Activated CD4-positive, alpha-beta memory T cell treated with anti-CD3 and anti-CD28 coated beads, Interleukin-2, amount 10 ng/mL, durations not matched to agents 7 days and 5 days (primary cell): ENCODE results near the gene RHOG. TPM values are rescaled to one million over a fixed set of nuclear protein-coding genes. Genes with fewer than 3 reads are reported as not detected.
"Not testable (repeated sequence)": the region's sequence is repeated elsewhere in the genome, so short reads cannot be mapped to it uniquely, and the experiment has no call there.

ENCODE experiments used
- CTCF ChIA-PET: fragments of 350-600 bp; sonication (Branson Sonifier 250); formaldehyde crosslinking; loops from one replicate; lab custom pipeline; 2021; ENCODE audit warnings: antibody characterized with exemption, inconsistent platforms; lab: Charles Lee
- POLR2A ChIA-PET: fragments of 350-600 bp; sonication (Branson Sonifier 250); formaldehyde crosslinking; loops from one replicate; lab custom pipeline; 2021; ENCODE audit warnings: antibody characterized with exemption; lab: Charles Lee
- DNase-seq: peaks from one replicate; pipeline ENCODE4 v3.0.0-alpha.2; 2020
- H3K27ac Mint-ChIP-seq: one replicate; pipeline ENCODE4 v1.8.0; 2021; ENCODE audit warnings: mild to moderate bottlenecking, mixed read lengths
- H3K27me3 Mint-ChIP-seq: one replicate; pipeline ENCODE4 v1.8.0; 2021; ENCODE audit warnings: mixed read lengths
- H3K36me3 Mint-ChIP-seq: one replicate; pipeline ENCODE4 v1.8.0; 2021; ENCODE audit warnings: low read depth, mixed read lengths
- H3K4me1 Mint-ChIP-seq: one replicate; pipeline ENCODE4 v1.8.0; 2021; ENCODE audit warnings: mixed read lengths
- H3K4me3 Mint-ChIP-seq: one replicate; pipeline ENCODE4 v1.8.0; 2021; ENCODE audit warnings: mild to moderate bottlenecking, mixed read lengths
- H3K9me3 Mint-ChIP-seq: one replicate; pipeline ENCODE4 v1.8.0; 2021; ENCODE audit warnings: mixed read lengths
- total RNA-seq, 2 experiments: library from RNA; stranded (reverse); gene quantifications; one replicate each; pipeline ENCODE4 v1.2.3, GENCODE V29; 2021

The RHOG gene
- total RNA-seq, 2 experiments from 2014 or later = 192 to 201 TPM

- H3K4me1 Mint-ChIP-seq = peaks cover 24% of the 10 kb centered on the region
- CTCF ChIA-PET = interaction anchor here (1.4 to 3.8 kb wide), 4 partner anchors 9 to 251 kb away, joined by 3 to 34 read pairs (median 6); partner anchors contain the start of genes PGAP2 and RHOG
- no peaks in the 10 kb centered on the region for H3K27me3 Mint-ChIP-seq
- POLR2A ChIA-PET = interaction anchor here (5.9 kb wide), 1 partner anchor 18 kb away, joined by 45 read pairs; the partner anchor contains the start of gene RHOG
- H3K9me3 Mint-ChIP-seq = no peaks in the 10 kb centered on the region
- DNase-seq = no peak
- peaks cover 37% of the 10 kb centered on the region for H3K36me3 Mint-ChIP-seq
- H3K27ac Mint-ChIP-seq = no peak overlapping the region
- H3K4me3 Mint-ChIP-seq = no peak overlapping the region
These were observed 18.4 kb downstream of the RHOG start for GRCh38 chr11:3822312-3822711.

GRCh38 chr11:3820971-3821370 is 19.8 kb downstream of the RHOG start:
- Mint-ChIP-seq H3K4me1 (peaks cover 21% of the 10 kb centered on the region), H3K36me3 (peaks cover 26% of the 10 kb centered on the region), H3K27me3 (no peaks in the 10 kb centered on the region), H3K9me3 (no peaks in the 10 kb centered on the region), H3K27ac (no peak overlapping the region), H3K4me3 (no peak overlapping the region)
- DNase-seq = no peak
- POLR2A ChIA-PET = interaction anchor here (2.6 kb wide), 1 partner anchor 20 kb away, joined by 16 read pairs; the partner anchor contains the start of gene RHOG
- CTCF ChIA-PET = interaction anchor here (1.5 to 3.6 kb wide), 3 partner anchors 12 to 34 kb away, joined by 4 to 22 read pairs (median 7); partner anchors contain the start of genes PGAP2 and STIM1

GRCh38 chr11:3817181-3817800 is 23.5 kb downstream of the RHOG start:
- DNase-seq = no peak
- POLR2A ChIA-PET = no interaction called here
- H3K27ac Mint-ChIP-seq = no peak overlapping the region

GRCh38 chr11:3816673-3817072 is 24.1 kb downstream of the RHOG start:
- no peak overlapping the region for H3K27ac Mint-ChIP-seq
- H3K36me3 Mint-ChIP-seq = peaks cover 4% of the 10 kb centered on the region
- POLR2A ChIA-PET = interaction anchor here (0.8 kb wide), 1 partner anchor 25 kb away, joined by 3 read pairs; the partner anchor contains the start of gene RHOG
- H3K4me1 Mint-ChIP-seq = no peaks in the 10 kb centered on the region
- CTCF ChIA-PET = interaction anchor here (1.0 kb wide), 1 partner anchor 8 kb away, joined by 3 read pairs; no protein-coding TSS in a partner anchor
- DNase-seq = no peak
- no peaks in the 10 kb centered on the region for H3K27me3 Mint-ChIP-seq
- H3K4me3 Mint-ChIP-seq = no peak overlapping the region
- no peaks in the 10 kb centered on the region for H3K9me3 Mint-ChIP-seq

More at GRCh38 chr11:3817181-3817800, 23.5 kb downstream of the RHOG start:
- CTCF ChIA-PET = no interaction called here
- no peaks in the 10 kb centered on the region for H3K27me3 Mint-ChIP-seq
- no peak overlapping the region for H3K4me3 Mint-ChIP-seq
- no peaks in the 10 kb centered on the region for H3K4me1 Mint-ChIP-seq
- H3K36me3 Mint-ChIP-seq = peaks cover 4% of the 10 kb centered on the region
- H3K9me3 Mint-ChIP-seq = no peaks in the 10 kb centered on the region

- CTCF ChIA-PET = interaction anchor here (1.0 kb wide), 1 partner anchor 9 kb away, joined by 3 read pairs; no protein-coding TSS in a partner anchor
- no peak overlapping the region for H3K4me3 Mint-ChIP-seq
These were observed 24.9 kb downstream of the RHOG start for GRCh38 chr11:3815845-3816244.

GRCh38 chr11:3814832-3815231 is 25.9 kb downstream of the RHOG start:
- not testable (repeated sequence) for H3K27ac Mint-ChIP-seq

More at GRCh38 chr11:3815845-3816244, 24.9 kb downstream of the RHOG start:
- no peak overlapping the region for H3K27ac Mint-ChIP-seq
- peaks cover 4% of the 10 kb centered on the region for H3K36me3 Mint-ChIP-seq
- H3K9me3 Mint-ChIP-seq = no peaks in the 10 kb centered on the region
- POLR2A ChIA-PET = no interaction called here
- no peak for DNase-seq
- H3K27me3 Mint-ChIP-seq = no peaks in the 10 kb centered on the region
- no peaks in the 10 kb centered on the region for H3K4me1 Mint-ChIP-seq

GRCh38 chr11:3810951-3811350 is 29.8 kb downstream of the RHOG start:
- Mint-ChIP-seq H3K9me3 (no peaks in the 10 kb centered on the region), H3K4me3 (no peak overlapping the region), H3K27ac (no peak overlapping the region), H3K36me3 (no peaks in the 10 kb centered on the region), H3K4me1 (peaks cover 15% of the 10 kb centered on the region), H3K27me3 (no peaks in the 10 kb centered on the region)
- DNase-seq = no peak
- ChIA-PET CTCF (interaction anchor here (1.6 to 6.2 kb wide), 6 partner anchors 9 to 262 kb away, joined by 4 to 57 read pairs (median 27); partner anchors contain the start of gene NUP98), POLR2A (interaction anchor here (1.4 to 5.5 kb wide), 3 partner anchors 8 to 28 kb away, joined by 3 to 58 read pairs (median 8); partner anchors contain the start of gene RHOG)

More at GRCh38 chr11:3814832-3815231, 25.9 kb downstream of the RHOG start:
- DNase-seq, H3K27me3 Mint-ChIP-seq, H3K36me3 Mint-ChIP-seq, POLR2A ChIA-PET, H3K4me1 Mint-ChIP-seq, H3K4me3 Mint-ChIP-seq, H3K9me3 Mint-ChIP-seq, CTCF ChIA-PET: not testable (repeated sequence)

GRCh38 chr11:3810446-3810845 is 30.3 kb downstream of the RHOG start:
- no peak for DNase-seq
- H3K4me1 Mint-ChIP-seq = peaks cover 15% of the 10 kb centered on the region
- H3K4me3 Mint-ChIP-seq = no peak overlapping the region
- no peak overlapping the region for H3K27ac Mint-ChIP-seq
- ChIA-PET CTCF (interaction anchor here (0.5 to 6.2 kb wide), 7 partner anchors 10 to 262 kb away, joined by 3 to 57 read pairs (median 22); partner anchors contain the start of gene NUP98), POLR2A (interaction anchor here (1.1 to 5.5 kb wide), 5 partner anchors 9 to 44 kb away, joined by 3 to 58 read pairs (median 8); partner anchors contain the start of genes RHOG and STIM1)
- H3K36me3 Mint-ChIP-seq = no peaks in the 10 kb centered on the region
- no peaks in the 10 kb centered on the region for H3K27me3 Mint-ChIP-seq
- H3K9me3 Mint-ChIP-seq = no peaks in the 10 kb centered on the region

GRCh38 chr11:3809624-3809928 is 31.2 kb downstream of the RHOG start:
- CTCF ChIA-PET = interaction anchor here (0.9 to 6.2 kb wide), 19 partner anchors 10 to 276 kb away, joined by 3 to 57 read pairs (median 6); partner anchors contain the start of genes NUP98, RHOG and STIM1
- no peak overlapping the region for H3K27ac Mint-ChIP-seq
- POLR2A ChIA-PET = interaction anchor here (1.1 to 5.5 kb wide), 11 partner anchors 10 to 113 kb away, joined by 3 to 58 read pairs (median 6); partner anchors contain the start of genes NUP98, RHOG and STIM1

GRCh38 chr11:3808861-3809623 is 31.7 kb downstream of the RHOG start:
- DNase-seq = peak; percentile 64

More at GRCh38 chr11:3809624-3809928, 31.2 kb downstream of the RHOG start:
- peaks cover 15% of the 10 kb centered on the region for H3K4me1 Mint-ChIP-seq
- H3K9me3 Mint-ChIP-seq = no peaks in the 10 kb centered on the region
- no peak for DNase-seq
- no peak overlapping the region for H3K4me3 Mint-ChIP-seq
- H3K27me3 Mint-ChIP-seq = no peaks in the 10 kb centered on the region
- no peaks in the 10 kb centered on the region for H3K36me3 Mint-ChIP-seq

GRCh38 chr11:3807909-3808860 is 32.6 kb downstream of the RHOG start, which contains the start of gene PGAP2:
Gene PGAP2 (plus strand): TSS chr11:3808560. CDS start chr11:3811260, 2,700 bp downstream.
- peak; percentile 65 for DNase-seq
- ChIA-PET CTCF (interaction anchor here (0.6 to 6.2 kb wide), 35 partner anchors 11 to 309 kb away, joined by 3 to 57 read pairs (median 4); partner anchors contain the start of genes NUP98, RHOG and STIM1), POLR2A (interaction anchor here (1.1 to 5.5 kb wide), 15 partner anchors 10 to 264 kb away, joined by 3 to 58 read pairs (median 5); partner anchors contain the start of genes NUP98, RHOG and STIM1)
- H3K4me3 Mint-ChIP-seq = peak within 1 kb of the TSS; percentile 85
- H3K36me3 Mint-ChIP-seq = no peaks in the 10 kb centered on the region
- H3K27me3 Mint-ChIP-seq = no peaks in the 10 kb centered on the region
- peak within 1 kb of the TSS; percentile 64 for H3K27ac Mint-ChIP-seq
- H3K9me3 Mint-ChIP-seq = no peaks in the 10 kb centered on the region
- H3K4me1 Mint-ChIP-seq = peaks cover 20% of the 10 kb centered on the region

More at GRCh38 chr11:3808861-3809623, 31.7 kb downstream of the RHOG start:
- ChIA-PET POLR2A (interaction anchor here (1.1 to 5.5 kb wide), 13 partner anchors 10 to 112 kb away, joined by 3 to 58 read pairs (median 6); partner anchors contain the start of genes NUP98, RHOG and STIM1), CTCF (interaction anchor here (0.6 to 6.2 kb wide), 30 partner anchors 11 to 277 kb away, joined by 3 to 57 read pairs (median 5); partner anchors contain the start of genes NUP98, RHOG and STIM1)
- Mint-ChIP-seq H3K27me3 (no peaks in the 10 kb centered on the region), H3K27ac (peak overlapping the region; percentile 55), H3K4me3 (peak overlapping the region; percentile 85), H3K36me3 (no peaks in the 10 kb centered on the region), H3K9me3 (no peaks in the 10 kb centered on the region), H3K4me1 (peaks cover 19% of the 10 kb centered on the region)
